HG02852 (cell line): ENCODE data around the gene KIF3B.
"Not testable (repeated sequence)": the region's sequence is repeated elsewhere in the genome, so short reads cannot be mapped to it uniquely, and the experiment has no call there.

Source experiments
- ATAC-seq: cut with Tn5 transposase; IDR thresholded peaks from one replicate; pipeline ENCODE4 v1.9.1; 2021; ENCODE audit warnings: mild to moderate bottlenecking, moderate library complexity; ENCODE audit not compliant: unreplicated experiment

Gene KIF3B

DNA sequence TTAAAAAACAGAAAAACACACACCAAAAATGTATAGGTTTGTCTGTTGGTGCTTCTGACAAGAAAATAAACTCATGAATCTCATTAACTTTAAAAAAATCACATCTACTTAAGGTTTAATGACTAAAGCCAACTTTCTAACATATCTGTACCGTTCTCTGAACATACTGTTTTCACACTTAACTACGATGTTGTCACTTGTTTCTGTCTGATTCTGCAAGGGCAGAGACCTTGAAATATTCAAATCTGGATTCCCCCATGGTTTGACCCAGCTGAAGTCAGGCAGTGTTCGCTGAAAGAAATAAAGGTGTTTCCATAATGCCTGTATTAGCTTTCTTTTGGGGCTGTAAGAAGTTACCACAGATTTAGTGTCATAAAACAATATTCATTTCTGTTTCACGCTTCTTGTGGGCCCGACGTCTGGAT lies 78.0 kb downstream of the KIF3B start:
- no peak for ATAC-seq

GRCh38 chr20:32355907-32356621 lies 78.6 kb downstream of the KIF3B start:
- not testable (repeated sequence) for ATAC-seq

DNA sequence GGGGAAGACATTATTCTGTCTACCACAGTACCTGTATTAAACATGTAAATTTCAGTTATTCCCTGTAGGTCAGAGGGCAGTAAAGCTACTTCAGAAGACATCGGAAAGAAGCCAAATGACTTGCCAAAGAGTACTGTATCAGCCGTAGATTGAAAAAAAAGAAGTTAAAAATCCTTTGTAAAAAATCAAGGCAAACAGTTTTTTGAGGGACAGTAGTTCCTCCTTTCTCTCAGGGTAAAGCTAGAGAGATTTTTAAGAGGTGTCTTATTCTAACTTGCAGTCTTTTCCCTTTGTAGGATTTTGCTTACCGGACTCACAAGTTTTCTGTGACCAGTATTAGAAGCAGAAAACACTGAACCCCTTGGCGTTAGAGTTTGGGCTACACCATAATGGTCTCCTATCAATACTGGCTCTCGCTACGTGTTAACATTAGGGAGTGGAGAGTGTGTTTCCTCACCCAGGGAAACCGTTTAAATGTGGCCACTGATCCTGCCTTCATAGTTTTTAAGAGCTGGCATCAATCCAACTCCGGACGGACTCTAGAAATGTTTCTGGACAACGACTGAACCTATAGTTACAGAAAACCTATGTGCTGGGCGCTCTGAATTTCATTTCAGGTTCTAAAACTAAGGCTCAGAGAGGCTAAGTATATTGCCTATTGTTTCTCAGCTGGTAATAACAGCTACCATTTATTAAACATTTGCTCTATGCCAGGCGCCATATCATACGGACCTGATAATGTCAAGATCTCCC lies 79.3 kb downstream of the KIF3B start:
- no peak for ATAC-seq

DNA sequence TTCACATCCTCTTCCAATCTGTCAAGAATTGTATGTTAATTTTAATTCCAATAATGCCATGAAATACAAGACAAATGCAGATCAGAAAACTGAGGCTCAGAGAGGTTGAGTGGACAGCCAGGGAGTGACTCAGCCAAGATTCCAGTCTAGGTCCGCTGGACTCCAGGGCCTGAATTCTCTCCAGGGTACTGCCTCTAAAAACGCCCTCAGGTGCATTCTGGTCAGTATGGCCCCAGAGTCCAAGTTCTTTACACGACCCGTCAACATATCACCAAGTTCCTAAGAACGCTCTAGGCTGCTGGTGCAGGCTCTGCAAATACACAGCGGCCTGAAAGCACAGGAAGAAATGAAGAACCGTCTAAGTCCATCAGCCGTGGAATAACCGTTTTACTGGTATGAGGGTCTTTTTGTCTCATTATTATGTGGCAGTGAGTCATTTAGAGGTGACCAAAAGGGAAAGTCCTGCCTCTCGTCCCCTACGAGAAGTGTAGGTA lies 80.0 kb downstream of the KIF3B start:
- ATAC-seq = no peak

DNA sequence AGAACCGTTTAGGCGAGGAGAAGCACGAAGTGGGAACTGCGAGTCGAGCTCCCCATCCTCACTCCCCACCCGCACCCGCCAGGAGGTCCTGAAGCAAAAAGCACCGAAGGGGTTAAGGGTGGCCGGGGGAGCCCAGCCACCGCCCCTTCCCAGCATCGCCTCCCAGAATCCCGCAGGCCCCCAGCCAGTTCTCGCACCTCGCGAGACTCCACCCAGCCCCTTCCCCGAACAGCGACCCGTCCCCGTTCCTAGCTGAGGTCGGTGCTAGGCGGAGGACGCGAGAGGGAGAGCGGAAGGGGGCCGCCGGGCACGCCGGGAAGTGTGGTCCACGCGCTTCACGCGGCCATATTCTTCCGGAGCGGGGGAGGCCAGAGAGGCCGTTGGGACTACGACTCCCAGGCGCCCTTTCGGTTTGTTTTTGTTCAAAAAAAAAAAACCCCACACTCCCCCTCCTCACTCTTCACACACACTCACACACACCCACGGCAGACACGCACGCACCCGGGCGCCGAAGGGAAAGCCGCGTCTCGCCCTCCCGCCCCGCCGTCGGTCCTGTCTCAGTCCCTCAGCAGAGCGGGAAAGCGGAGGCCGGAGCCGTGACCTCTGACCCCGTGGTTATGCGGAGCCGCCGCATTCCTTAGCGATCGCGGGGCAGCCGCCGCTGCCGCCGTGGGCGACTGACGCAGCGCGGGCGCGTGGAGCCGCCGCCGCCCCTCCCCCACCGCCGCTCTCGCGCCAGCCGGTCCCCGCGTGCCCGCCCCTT lies 80.6 kb downstream of the KIF3B start, which contains the start of gene ASXL1:
TSS of gene ASXL1 (plus strand) at position 463 of the 763 bp plus-strand sequence. CDS start 445 bp downstream, outside the sequence.
- ATAC-seq = peak; percentile 69

GRCh38 chr20:32358632-32358882 lies 81.1 kb downstream of the KIF3B start:
- no peak for ATAC-seq

DNA sequence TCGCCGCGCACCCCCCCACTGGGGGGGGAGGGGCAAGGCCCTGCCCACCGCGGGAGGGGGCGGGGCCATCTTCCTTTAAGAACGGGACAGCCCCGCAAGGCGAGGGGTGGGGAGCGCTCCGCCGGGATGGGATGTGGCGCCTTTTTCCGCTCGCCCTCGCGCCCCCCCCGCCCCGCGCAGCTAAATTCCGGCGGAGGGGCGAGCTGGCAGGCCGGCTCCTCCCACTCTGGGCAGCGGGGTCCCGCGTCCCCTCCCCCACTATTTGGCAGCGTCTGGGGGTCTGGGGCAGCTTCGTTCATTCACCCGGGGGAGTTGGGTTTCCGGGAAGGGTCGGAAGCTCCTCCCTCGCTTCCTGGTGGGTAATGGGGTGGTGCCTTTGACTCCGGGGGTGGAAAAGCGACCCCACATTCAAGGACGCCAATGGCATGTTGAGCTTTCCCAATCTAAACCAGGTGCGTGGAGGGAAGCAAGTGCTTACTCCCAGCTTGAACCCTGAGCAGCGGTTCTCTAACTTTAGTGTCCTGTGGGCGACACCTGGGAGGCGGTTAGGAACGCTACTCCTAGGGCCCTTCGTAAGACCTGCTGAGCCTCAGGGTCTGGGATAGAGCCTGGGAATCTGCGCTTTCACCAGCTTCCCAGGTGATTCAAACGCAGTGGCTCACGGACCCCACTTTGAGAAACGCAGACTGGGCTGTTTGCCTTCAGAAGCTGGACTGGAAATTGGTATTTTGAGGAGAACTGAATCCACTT lies 81.6 kb downstream of the KIF3B start:
- ATAC-seq = peak; percentile 20

DNA sequence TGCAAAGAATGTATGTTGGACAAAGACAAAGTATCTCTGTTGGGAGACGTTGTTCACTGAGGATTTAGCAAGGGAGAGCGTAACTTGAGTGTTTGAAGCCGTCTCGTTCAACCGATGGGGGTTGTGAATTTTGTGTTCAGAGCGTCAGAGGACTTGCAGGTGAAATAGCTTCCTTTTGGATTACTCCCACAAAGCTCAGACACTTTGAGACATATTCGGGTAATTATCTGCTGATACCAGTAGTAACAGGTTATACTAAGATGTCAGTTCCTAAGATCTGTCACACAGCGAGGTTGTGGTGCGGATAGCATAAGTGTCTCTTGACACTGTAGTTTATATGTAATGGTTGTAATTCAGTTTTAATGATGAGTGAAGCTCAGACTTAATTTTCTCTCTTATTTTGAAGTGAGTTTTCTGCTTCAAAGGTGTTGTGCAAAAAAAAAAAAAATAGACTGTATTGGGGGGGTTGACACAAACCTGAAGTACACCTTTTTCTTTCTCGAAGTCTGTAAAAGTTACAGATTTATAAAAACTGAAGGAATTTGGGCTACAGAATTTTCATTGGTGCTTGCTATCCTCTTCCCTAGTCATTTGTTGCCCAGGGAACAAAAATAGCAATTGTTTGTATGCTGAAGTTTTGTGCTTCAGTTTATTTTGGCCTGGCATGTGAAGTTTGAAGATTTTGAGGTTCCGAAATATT lies 82.3 kb downstream of the KIF3B start:
- no peak for ATAC-seq

DNA sequence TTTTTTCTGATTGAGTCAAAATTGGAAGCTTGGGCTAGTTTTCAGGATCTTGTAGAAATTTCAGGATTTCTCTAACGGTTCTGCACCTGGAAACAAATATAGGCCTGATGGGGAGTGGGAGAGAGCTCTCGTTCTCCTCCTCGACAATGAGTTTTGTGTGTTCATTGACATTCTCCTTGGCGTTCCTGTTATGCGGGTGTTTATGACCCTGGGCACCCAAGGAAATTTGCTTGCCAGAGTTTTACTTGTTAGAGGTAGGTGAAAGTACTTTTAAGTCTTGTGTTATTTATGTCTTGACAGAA lies 82.8 kb downstream of the KIF3B start:
- no peak for ATAC-seq

DNA sequence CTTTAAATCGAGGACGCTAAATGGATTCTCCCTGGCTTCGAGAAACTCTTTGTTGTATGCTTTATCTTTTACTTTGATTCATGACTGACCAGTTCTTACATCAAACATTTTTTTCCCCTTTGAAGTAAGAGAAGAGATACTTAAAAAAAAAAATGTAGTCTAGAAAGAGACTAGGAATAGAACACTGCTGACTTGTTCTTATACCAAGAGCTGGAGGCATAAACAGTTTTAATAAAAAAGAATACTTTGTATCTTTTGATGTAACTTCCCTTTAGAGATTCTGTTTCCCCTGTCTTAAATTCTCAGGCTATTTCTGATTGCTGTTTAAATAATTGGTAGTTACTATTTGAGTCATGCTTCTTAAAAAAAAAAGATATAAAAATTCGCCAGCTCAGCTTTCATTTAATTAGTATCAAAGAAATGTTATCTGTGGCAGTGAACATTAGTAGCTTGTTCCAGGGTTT lies 85.5 kb downstream of the KIF3B start:
- no peak for ATAC-seq

- no peak for ATAC-seq
These were observed 86.0 kb downstream of the KIF3B start for GRCh38 chr20:32363492-32363891.

GRCh38 chr20:32364554-32365208 lies 87.2 kb downstream of the KIF3B start:
- ATAC-seq = no peak

DNA sequence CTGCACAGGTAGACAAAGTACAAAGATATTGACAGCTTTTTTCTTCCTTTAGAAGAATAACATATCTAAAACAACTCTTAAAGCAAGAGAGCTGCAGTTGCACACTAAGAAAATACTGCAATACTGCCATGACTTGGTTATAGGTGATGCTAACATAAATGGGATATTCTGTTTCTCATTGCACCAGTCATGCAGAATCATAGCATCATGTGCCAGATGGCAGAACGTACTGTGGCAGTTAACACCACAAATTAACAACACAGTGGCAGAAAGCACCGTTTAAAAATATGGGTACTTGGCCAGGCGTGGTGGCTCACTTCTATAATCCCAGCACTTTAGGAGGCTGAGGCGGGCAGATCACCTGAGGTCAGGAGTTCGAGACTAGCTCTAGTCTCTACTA lies 88.1 kb downstream of the KIF3B start:
- no peak for ATAC-seq

- peak; percentile 67 for ATAC-seq
These were observed 88.9 kb downstream of the KIF3B start for GRCh38 chr20:32366380-32366779.

GRCh38 chr20:32368323-32368722 lies 90.9 kb downstream of the KIF3B start:
- ATAC-seq = no peak

GRCh38 chr20:32368925-32369324 lies 91.5 kb downstream of the KIF3B start:
- ATAC-seq = peak; percentile 64

GRCh38 chr20:32370897-32371296 lies 93.4 kb downstream of the KIF3B start:
- no peak for ATAC-seq

DNA sequence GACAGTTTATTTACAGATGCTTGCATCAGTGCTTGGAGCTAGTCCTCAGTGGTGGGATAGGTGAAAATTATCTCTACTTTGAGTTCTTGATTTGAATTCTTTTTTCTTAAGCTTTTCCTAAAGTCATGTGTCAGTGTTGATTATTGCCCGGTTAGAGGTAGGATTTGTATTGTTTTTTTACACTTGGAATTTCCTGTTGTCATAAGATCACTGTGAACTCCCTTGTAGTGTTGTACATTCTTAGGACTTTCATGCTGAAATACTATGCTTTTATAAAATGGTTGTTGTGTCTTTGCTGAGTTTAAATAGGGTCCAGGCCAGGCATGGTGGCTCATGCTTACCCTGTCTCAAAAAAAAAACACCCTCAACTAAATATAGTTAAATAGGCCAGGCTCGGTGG lies 101.0 kb downstream of the KIF3B start:
- no peak for ATAC-seq

- ATAC-seq = not testable (repeated sequence)
These were observed 102.6 kb downstream of the KIF3B start for GRCh38 chr20:32380037-32380436.

GRCh38 chr20:32380745-32381144 lies 103.3 kb downstream of the KIF3B start:
- no peak for ATAC-seq
